GM23338 (cell line): ENCODE measurements around the gene CFAP77. TPM values are rescaled to one million over a fixed set of nuclear protein-coding genes. Genes with fewer than 3 reads are reported as not detected.

Source experiments
- ATAC-seq: fragments of 200-7000 bp; cut with Tn5 transposase; 3 replicates; pipeline ENCODE4 v1.9.1; 2020
- DNase-seq: peaks from one replicate; pipeline ENCODE4 v3.0.0-alpha.2; 2015; ENCODE audit warnings: low spot score
- H2AFZ ChIP-seq: fragments of 200-600 bp; sonication (generic); 2 replicates; pipeline ENCODE4 v1.8.0; 2016; ENCODE audit warnings: antibody characterized with exemption, mild to moderate bottlenecking, moderate library complexity
- H3F3A ChIP-seq: fragments of 200-600 bp; sonication (generic); replicated peaks from 2 replicates; pipeline ENCODE4 v1.8.0; 2017; ENCODE audit warnings: antibody characterized with exemption, mixed run types, low read depth
- H3K27ac ChIP-seq: fragments of 200-600 bp; sonication (generic); 2 replicates; pipeline ENCODE4 v1.6.1; 2016; ENCODE audit warnings: low read depth
- H3K27me3 ChIP-seq: fragments of 200-600 bp; sonication (generic); 2 replicates; pipeline ENCODE4 v1.8.0; 2016; ENCODE audit warnings: mild to moderate bottlenecking, mixed run types, moderate library complexity; ENCODE audit not compliant: insufficient read depth
- H3K36me3 ChIP-seq: fragments of 200-600 bp; sonication (generic); 2 replicates; pipeline ENCODE4 v1.8.0; 2016; ENCODE audit warnings: mild to moderate bottlenecking; ENCODE audit not compliant: insufficient read depth
- H3K4me1 ChIP-seq: fragments of 200-600 bp; sonication (generic); 2 replicates; pipeline ENCODE4 v1.8.0; 2016; ENCODE audit warnings: mild to moderate bottlenecking, moderate library complexity; ENCODE audit not compliant: insufficient read depth
- H3K4me2 ChIP-seq: fragments of 200-600 bp; sonication (generic); 2 replicates; pipeline ENCODE4 v1.7.1; 2017; ENCODE audit warnings: mixed run types
- H3K4me3 ChIP-seq: fragments of 200-600 bp; sonication (generic); 2 replicates; pipeline ENCODE4 v1.6.1; 2016; ENCODE audit warnings: mixed run types
- H3K79me2 ChIP-seq: fragments of 200-600 bp; sonication (generic); replicated peaks from 2 replicates; pipeline ENCODE4 v1.8.0; 2017; ENCODE audit warnings: mild to moderate bottlenecking; ENCODE audit not compliant: insufficient read depth
- H3K9me2 ChIP-seq: fragments of 200-600 bp; sonication (generic); 2 replicates; pipeline ENCODE4 v1.8.0; 2017; ENCODE audit not compliant: insufficient read depth
- H4K20me1 ChIP-seq: fragments of 200-600 bp; sonication (generic); replicated peaks from 2 replicates; pipeline ENCODE4 v1.8.0; 2017; ENCODE audit warnings: mild to moderate bottlenecking; ENCODE audit not compliant: insufficient read depth
- H3K27ac Mint-ChIP-seq: 2 replicates; pipeline ENCODE4 v1.8.0; 2020; ENCODE audit warnings: inconsistent platforms, mild to moderate bottlenecking, moderate library complexity, mixed read lengths
- H3K27me3 Mint-ChIP-seq: 3 replicates; pipeline ENCODE4 v1.8.0; 2022; ENCODE audit warnings: low read depth, mild to moderate bottlenecking, moderate library complexity, mixed read lengths, inconsistent platforms; ENCODE audit not compliant: insufficient read depth, poor library complexity
- H3K36me3 Mint-ChIP-seq: 3 replicates; pipeline ENCODE4 v1.8.0; 2021; ENCODE audit warnings: low read depth, mild to moderate bottlenecking, inconsistent platforms, moderate library complexity, mixed read lengths
- H3K4me1 Mint-ChIP-seq: 3 replicates; pipeline ENCODE4 v1.8.0; 2020; ENCODE audit warnings: mild to moderate bottlenecking, inconsistent platforms, mixed read lengths
- H3K4me3 Mint-ChIP-seq: 3 replicates; pipeline ENCODE4 v1.8.0; 2021; ENCODE audit warnings: moderate library complexity, mild to moderate bottlenecking, inconsistent platforms, mixed read lengths
- H3K9me3 Mint-ChIP-seq: 3 replicates; pipeline ENCODE4 v1.8.0; 2020; ENCODE audit warnings: moderate library complexity, mild to moderate bottlenecking, inconsistent platforms, mixed read lengths
- CREB1 ChIP-seq: fragments of 250-450 bp; sonication (Bioruptor Pico); IDR thresholded peaks from 2 replicates; pipeline ENCODE4 v1.5.0; 2020; ENCODE audit warnings: low read depth, mild to moderate bottlenecking, moderate library complexity
- CTCF ChIP-seq, 2 experiments: fragments of 200-600 bp in 1 of 2; sonication (generic) in 1 of 2; conservative IDR thresholded peaks; 2 replicates each; pipeline versions ENCODE4 v1.5.1 to v1.6.1; 2016 to 2017; ENCODE audit warnings: antibody characterized with exemption in 2 of 2, low read depth in 2 of 2, mild to moderate bottlenecking in 2 of 2, moderate library complexity in 1 of 2
- EZH2 ChIP-seq: fragments of 200-600 bp; sonication (generic); IDR thresholded peaks from one replicate; pipeline ENCODE4 v1.8.0; 2017; ENCODE audit warnings: antibody characterized with exemption, mild to moderate bottlenecking, low read depth; ENCODE audit not compliant: unreplicated experiment
- EZH2phosphoT487 ChIP-seq: fragments of 200-600 bp; sonication (generic); IDR thresholded peaks from one replicate; pipeline ENCODE4 v1.8.1; 2018; ENCODE audit warnings: antibody characterized with exemption; ENCODE audit not compliant: unreplicated experiment
- JUNB ChIP-seq: IDR thresholded peaks from one replicate; pipeline ENCODE4 v1.6.1; 2016; ENCODE audit warnings: antibody characterized with exemption; ENCODE audit not compliant: unreplicated experiment
- NANOG ChIP-seq: IDR thresholded peaks from 2 replicates; pipeline ENCODE4 v1.6.1; 2016; ENCODE audit warnings: antibody characterized with exemption, borderline replicate concordance
- POLR2AphosphoS5 ChIP-seq: IDR thresholded peaks from 2 replicates; pipeline ENCODE4 v1.6.1; 2016; ENCODE audit warnings: antibody characterized with exemption, low read depth
- REST ChIP-seq: IDR thresholded peaks from one replicate; pipeline ENCODE4 v1.6.1; 2018; ENCODE audit warnings: antibody characterized with exemption; ENCODE audit not compliant: unreplicated experiment
- STAT1 ChIP-seq: IDR thresholded peaks from one replicate; pipeline ENCODE4 v1.6.1; 2016; ENCODE audit warnings: antibody characterized with exemption; ENCODE audit not compliant: unreplicated experiment
- ZNF114 ChIP-seq: fragments of 250-450 bp; sonication (Bioruptor Pico); IDR thresholded peaks from 2 replicates; pipeline ENCODE4 v1.5.0; 2020; ENCODE audit warnings: mild to moderate bottlenecking, moderate library complexity
- ZNF331 ChIP-seq: fragments of 250-450 bp; sonication (Bioruptor Pico); IDR thresholded peaks from 2 replicates; pipeline ENCODE4 v1.5.0; 2020; ENCODE audit warnings: low read depth, mild to moderate bottlenecking, moderate library complexity
- polyA plus RNA-seq: library from polyadenylated mRNA; unstranded; fragments of >200 nt; fragmentation: Nextera tagmentation; extraction: Ambion mirVana; gene quantifications from 2 replicates; pipeline ENCODE4 v1.2.1, GENCODE V29; 2016
- total RNA-seq: library from RNA; depleted of rRNA; stranded (reverse); fragments of >200 nt; shearing (Covaris generic); gene quantifications from 2 replicates; pipeline ENCODE4 v1.2.3, GENCODE V29; 2014
- TF ChIP-seq, protein P1 (sequence below): fragments of 250-450 bp; sonication (Bioruptor Pico); IDR thresholded peaks from 2 replicates; pipeline ENCODE4 v1.5.0; 2020; ENCODE audit warnings: mild to moderate bottlenecking, moderate library complexity
- TF ChIP-seq, protein P2 (sequence below): IDR thresholded peaks from 2 replicates; pipeline ENCODE4 v1.6.1; 2016; ENCODE audit warnings: antibody characterized with exemption

The CFAP77 gene
- total and polyA plus RNA-seq, 2 experiments from 2014 or later: 0.97 to 1.3 TPM

- no peak overlapping the region for H3K27ac Mint-ChIP-seq
- H4K20me1 ChIP-seq: no peaks in the 10 kb centered on the region
- H2AFZ ChIP-seq: no peak overlapping the region
- no peaks in the 10 kb centered on the region for H3F3A ChIP-seq
- ATAC-seq (no peak), DNase-seq (no peak)
- peaks cover 19% of the 10 kb centered on the region for H3K27me3 Mint-ChIP-seq
- H3K4me2 ChIP-seq: no peak overlapping the region
- H3K36me3 Mint-ChIP-seq: no peaks in the 10 kb centered on the region; the same call in 2 of the 3 replicates
- H3K4me3 ChIP-seq: no peak overlapping the region
- H3K9me2 ChIP-seq: no peaks in the 10 kb centered on the region
- no peaks in the 10 kb centered on the region for H3K36me3 ChIP-seq
- no peaks in the 10 kb centered on the region for H3K27me3 ChIP-seq
- H3K79me2 ChIP-seq: no peaks in the 10 kb centered on the region
- TF ChIP-seq CTCF (conservative IDR thresholded peaks at IDR 0.05; ENCODE audit: low read depth in 2 of 2): no peak
- no peak for TF ChIP-seq CREB1
- no peak for TF ChIP-seq REST
- TF ChIP-seq JUNB: no peak
- TF ChIP-seq, protein P1, sequence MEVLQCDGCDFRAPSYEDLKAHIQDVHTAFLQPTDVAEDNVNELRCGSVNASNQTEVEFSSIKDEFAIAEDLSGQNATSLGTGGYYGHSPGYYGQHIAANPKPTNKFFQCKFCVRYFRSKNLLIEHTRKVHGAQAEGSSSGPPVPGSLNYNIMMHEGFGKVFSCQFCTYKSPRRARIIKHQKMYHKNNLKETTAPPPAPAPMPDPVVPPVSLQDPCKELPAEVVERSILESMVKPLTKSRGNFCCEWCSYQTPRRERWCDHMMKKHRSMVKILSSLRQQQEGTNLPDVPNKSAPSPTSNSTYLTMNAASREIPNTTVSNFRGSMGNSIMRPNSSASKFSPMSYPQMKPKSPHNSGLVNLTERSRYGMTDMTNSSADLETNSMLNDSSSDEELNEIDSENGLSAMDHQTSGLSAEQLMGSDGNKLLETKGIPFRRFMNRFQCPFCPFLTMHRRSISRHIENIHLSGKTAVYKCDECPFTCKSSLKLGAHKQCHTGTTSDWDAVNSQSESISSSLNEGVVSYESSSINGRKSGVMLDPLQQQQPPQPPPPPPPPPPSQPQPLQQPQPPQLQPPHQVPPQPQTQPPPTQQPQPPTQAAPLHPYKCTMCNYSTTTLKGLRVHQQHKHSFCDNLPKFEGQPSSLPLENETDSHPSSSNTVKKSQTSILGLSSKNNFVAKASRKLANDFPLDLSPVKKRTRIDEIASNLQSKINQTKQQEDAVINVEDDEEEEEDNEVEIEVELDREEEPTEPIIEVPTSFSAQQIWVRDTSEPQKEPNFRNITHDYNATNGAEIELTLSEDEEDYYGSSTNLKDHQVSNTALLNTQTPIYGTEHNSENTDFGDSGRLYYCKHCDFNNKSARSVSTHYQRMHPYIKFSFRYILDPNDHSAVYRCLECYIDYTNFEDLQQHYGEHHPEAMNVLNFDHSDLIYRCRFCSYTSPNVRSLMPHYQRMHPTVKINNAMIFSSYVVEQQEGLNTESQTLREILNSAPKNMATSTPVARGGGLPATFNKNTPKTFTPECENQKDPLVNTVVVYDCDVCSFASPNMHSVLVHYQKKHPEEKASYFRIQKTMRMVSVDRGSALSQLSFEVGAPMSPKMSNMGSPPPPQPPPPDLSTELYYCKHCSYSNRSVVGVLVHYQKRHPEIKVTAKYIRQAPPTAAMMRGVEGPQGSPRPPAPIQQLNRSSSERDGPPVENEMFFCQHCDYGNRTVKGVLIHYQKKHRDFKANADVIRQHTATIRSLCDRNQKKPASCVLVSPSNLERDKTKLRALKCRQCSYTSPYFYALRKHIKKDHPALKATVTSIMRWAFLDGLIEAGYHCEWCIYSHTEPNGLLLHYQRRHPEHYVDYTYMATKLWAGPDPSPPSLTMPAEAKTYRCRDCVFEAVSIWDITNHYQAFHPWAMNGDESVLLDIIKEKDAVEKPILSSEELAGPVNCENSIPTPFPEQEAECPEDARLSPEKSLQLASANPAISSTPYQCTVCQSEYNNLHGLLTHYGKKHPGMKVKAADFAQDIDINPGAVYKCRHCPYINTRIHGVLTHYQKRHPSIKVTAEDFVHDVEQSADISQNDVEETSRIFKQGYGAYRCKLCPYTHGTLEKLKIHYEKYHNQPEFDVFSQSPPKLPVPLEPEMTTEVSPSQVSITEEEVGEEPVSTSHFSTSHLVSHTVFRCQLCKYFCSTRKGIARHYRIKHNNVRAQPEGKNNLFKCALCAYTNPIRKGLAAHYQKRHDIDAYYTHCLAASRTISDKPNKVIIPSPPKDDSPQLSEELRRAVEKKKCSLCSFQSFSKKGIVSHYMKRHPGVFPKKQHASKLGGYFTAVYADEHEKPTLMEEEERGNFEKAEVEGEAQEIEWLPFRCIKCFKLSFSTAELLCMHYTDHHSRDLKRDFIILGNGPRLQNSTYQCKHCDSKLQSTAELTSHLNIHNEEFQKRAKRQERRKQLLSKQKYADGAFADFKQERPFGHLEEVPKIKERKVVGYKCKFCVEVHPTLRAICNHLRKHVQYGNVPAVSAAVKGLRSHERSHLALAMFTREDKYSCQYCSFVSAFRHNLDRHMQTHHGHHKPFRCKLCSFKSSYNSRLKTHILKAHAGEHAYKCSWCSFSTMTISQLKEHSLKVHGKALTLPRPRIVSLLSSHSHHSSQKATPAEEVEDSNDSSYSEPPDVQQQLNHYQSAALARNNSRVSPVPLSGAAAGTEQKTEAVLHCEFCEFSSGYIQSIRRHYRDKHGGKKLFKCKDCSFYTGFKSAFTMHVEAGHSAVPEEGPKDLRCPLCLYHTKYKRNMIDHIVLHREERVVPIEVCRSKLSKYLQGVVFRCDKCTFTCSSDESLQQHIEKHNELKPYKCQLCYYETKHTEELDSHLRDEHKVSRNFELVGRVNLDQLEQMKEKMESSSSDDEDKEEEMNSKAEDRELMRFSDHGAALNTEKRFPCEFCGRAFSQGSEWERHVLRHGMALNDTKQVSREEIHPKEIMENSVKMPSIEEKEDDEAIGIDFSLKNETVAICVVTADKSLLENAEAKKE (CRISPR knock-in tag): no peak
- no peak for TF ChIP-seq ZNF331 (CRISPR knock-in tag)
- no peak for TF ChIP-seq STAT1
- no peak for TF ChIP-seq POLR2AphosphoS5
- TF ChIP-seq ZNF114 (CRISPR knock-in tag): no peak
- TF ChIP-seq EZH2: no peak
- TF ChIP-seq EZH2phosphoT487: no peak
- no peak for TF ChIP-seq NANOG
- TF ChIP-seq, protein P2, sequence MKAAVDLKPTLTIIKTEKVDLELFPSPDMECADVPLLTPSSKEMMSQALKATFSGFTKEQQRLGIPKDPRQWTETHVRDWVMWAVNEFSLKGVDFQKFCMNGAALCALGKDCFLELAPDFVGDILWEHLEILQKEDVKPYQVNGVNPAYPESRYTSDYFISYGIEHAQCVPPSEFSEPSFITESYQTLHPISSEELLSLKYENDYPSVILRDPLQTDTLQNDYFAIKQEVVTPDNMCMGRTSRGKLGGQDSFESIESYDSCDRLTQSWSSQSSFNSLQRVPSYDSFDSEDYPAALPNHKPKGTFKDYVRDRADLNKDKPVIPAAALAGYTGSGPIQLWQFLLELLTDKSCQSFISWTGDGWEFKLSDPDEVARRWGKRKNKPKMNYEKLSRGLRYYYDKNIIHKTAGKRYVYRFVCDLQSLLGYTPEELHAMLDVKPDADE: no peak
- H3K9me3 Mint-ChIP-seq: no peaks in the 10 kb centered on the region
- no peak overlapping the region for H3K27ac ChIP-seq
- H3K4me1 Mint-ChIP-seq: peaks cover 30% of the 10 kb centered on the region
- no peak overlapping the region for H3K4me3 Mint-ChIP-seq
- peaks cover 10% of the 10 kb centered on the region; the same call in 1 of the 2 replicates for H3K4me1 ChIP-seq
Observed at GRCh38 chr9:132543251-132543650, 133.2 kb downstream of the CFAP77 start.
